Ishikawa (cell line): Measurements from ENCODE around the gene MACROD2.

Experiments
- CEBPB ChIP-seq: IDR thresholded peaks from 2 replicates; pipeline ENCODE4 v1.6.1; 2012
- CREB1 ChIP-seq: IDR thresholded peaks from 2 replicates; pipeline ENCODE4 v1.6.1; 2012; ENCODE audit warnings: low read depth
- EGR1 ChIP-seq: IDR thresholded peaks from 2 replicates; pipeline ENCODE4 v1.6.1; 2012
- EP300 ChIP-seq: IDR thresholded peaks from 2 replicates; pipeline ENCODE4 v1.6.1; 2012; ENCODE audit warnings: borderline replicate concordance
- FOXM1 ChIP-seq: IDR thresholded peaks from 2 replicates; pipeline ENCODE4 v1.6.1; 2012; ENCODE audit warnings: low read depth, borderline replicate concordance
- NFIC ChIP-seq: IDR thresholded peaks from 2 replicates; pipeline ENCODE4 v1.6.1; 2012
- RAD21 ChIP-seq: IDR thresholded peaks from 2 replicates; pipeline ENCODE4 v1.6.1; 2012; ENCODE audit warnings: low read depth
- REST ChIP-seq: IDR thresholded peaks from 2 replicates; pipeline ENCODE4 v1.6.1; 2012; ENCODE audit warnings: low read depth, mild to moderate bottlenecking
- TAF1 ChIP-seq: IDR thresholded peaks from 2 replicates; pipeline ENCODE4 v1.6.1; 2012; ENCODE audit warnings: low read depth, mild to moderate bottlenecking
- TCF12 ChIP-seq: IDR thresholded peaks from 2 replicates; pipeline ENCODE4 v1.6.1; 2012; ENCODE audit warnings: low read depth
- TEAD4 ChIP-seq: IDR thresholded peaks from 2 replicates; pipeline ENCODE4 v1.6.1; 2012
- USF1 ChIP-seq: IDR thresholded peaks from 2 replicates; pipeline ENCODE4 v1.6.1; 2012
- YY1 ChIP-seq: IDR thresholded peaks from 2 replicates; pipeline ENCODE4 v1.6.1; 2012; ENCODE audit warnings: low read depth
- ZBTB7A ChIP-seq: IDR thresholded peaks from 2 replicates; pipeline ENCODE4 v1.6.1; 2012; ENCODE audit warnings: low read depth
- TF ChIP-seq, protein P1 (sequence below): IDR thresholded peaks from 2 replicates; pipeline ENCODE4 v1.6.1; 2012

The MACROD2 gene

DNA sequence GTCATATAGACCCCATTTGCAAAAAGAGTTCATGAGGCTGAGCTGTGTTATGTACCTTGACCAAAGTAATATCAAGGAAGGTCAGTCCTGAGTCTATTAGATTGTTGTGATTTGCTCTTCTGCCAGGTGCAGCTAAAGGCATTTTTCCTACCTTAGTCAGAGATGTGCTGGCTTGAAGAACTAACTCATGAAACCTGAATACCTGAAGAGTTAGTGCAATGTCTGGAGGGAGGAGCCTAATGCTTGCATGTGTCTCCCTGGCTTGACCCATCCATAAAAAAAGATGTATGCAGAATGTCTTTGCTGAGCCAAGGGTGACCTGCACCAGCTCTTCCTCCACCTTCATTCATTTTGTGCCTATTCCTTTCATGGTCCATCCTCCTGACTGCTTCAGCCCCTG lies 1835.9 kb downstream of the MACROD2 start:
- TF ChIP-seq TCF12 (no peak), YY1 (no peak), RAD21 (no peak), CEBPB (no peak), REST (no peak), TEAD4 (no peak), TAF1 (no peak), EGR1 (no peak), CREB1 (no peak)
- TF ChIP-seq, protein P1, sequence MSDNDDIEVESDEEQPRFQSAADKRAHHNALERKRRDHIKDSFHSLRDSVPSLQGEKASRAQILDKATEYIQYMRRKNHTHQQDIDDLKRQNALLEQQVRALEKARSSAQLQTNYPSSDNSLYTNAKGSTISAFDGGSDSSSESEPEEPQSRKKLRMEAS: no peak

DNA sequence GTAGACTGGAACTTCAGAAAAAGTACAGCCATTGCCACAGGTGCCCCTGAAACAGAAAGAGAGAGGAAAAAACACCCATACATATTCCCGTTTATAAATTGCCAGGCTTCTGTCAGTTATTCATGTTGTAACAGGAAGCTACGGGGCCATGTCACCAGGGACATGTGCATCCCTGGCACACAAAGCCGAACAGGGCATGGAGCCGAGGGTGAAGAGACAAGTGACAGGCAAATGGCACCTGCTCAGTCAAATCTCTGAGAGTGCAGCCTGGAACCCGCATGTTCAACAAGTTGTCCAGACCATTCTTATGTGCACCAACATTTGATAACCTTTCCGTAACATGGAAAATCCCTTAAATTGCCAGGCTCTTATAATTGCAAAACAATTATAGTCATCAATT lies 1837.2 kb downstream of the MACROD2 start:
- TF ChIP-seq, protein P1: no peak
- no peak for TF ChIP-seq REST
- TF ChIP-seq EGR1: no peak
- TF ChIP-seq NFIC: no peak
- TF ChIP-seq TEAD4: no peak
- no peak for TF ChIP-seq EP300
- TF ChIP-seq RAD21: no peak
- TF ChIP-seq FOXM1: no peak
- no peak for TF ChIP-seq CEBPB
- TF ChIP-seq ZBTB7A: no peak
- no peak for TF ChIP-seq TCF12
- TF ChIP-seq YY1: no peak
- no peak for TF ChIP-seq TAF1
- no peak for TF ChIP-seq USF1
- TF ChIP-seq CREB1: no peak

GRCh38 chr20:15834857-15835256 lies 1839.5 kb downstream of the MACROD2 start:
- TF ChIP-seq TAF1: no peak
- TF ChIP-seq TCF12: no peak
- TF ChIP-seq NFIC: no peak
- no peak for TF ChIP-seq ZBTB7A
- TF ChIP-seq RAD21: no peak
- no peak for TF ChIP-seq USF1
- no peak for TF ChIP-seq CEBPB
- no peak for TF ChIP-seq TEAD4
- TF ChIP-seq REST: no peak
- no peak for TF ChIP-seq CREB1
- no peak for TF ChIP-seq FOXM1
- TF ChIP-seq EP300: no peak
- TF ChIP-seq, protein P1: no peak
- no peak for TF ChIP-seq YY1
- TF ChIP-seq EGR1: no peak

GRCh38 chr20:15835811-15836210 lies 1840.5 kb downstream of the MACROD2 start:
- TF ChIP-seq CREB1 (no peak), EGR1 (no peak), TCF12 (no peak), FOXM1 (no peak), TEAD4 (no peak)

GRCh38 chr20:15836634-15837033 lies 1841.3 kb downstream of the MACROD2 start:
- TF ChIP-seq CEBPB (no peak), CREB1 (no peak), EGR1 (no peak), USF1 (no peak), TCF12 (no peak), EP300 (no peak), NFIC (no peak), TEAD4 (no peak), YY1 (no peak), REST (no peak)
